GM23248 (cell line): ENCODE data around the gene PPP1R1C.

Source experiments
- EZH2 ChIP-seq: fragments of 200-600 bp; sonication (generic); IDR thresholded peaks from 2 replicates; pipeline ENCODE4 v1.6.1; 2018; ENCODE audit warnings: antibody characterized with exemption, mild to moderate bottlenecking; ENCODE audit not compliant: insufficient read depth, poor library complexity, severe bottlenecking
- EZH2phosphoT487 ChIP-seq: fragments of 200-600 bp; sonication (generic); IDR thresholded peaks from 2 replicates; pipeline ENCODE4 v1.6.1; 2018; ENCODE audit warnings: antibody characterized with exemption, moderate library complexity, mild to moderate bottlenecking, low read depth; ENCODE audit not compliant: insufficient read depth

DNA sequence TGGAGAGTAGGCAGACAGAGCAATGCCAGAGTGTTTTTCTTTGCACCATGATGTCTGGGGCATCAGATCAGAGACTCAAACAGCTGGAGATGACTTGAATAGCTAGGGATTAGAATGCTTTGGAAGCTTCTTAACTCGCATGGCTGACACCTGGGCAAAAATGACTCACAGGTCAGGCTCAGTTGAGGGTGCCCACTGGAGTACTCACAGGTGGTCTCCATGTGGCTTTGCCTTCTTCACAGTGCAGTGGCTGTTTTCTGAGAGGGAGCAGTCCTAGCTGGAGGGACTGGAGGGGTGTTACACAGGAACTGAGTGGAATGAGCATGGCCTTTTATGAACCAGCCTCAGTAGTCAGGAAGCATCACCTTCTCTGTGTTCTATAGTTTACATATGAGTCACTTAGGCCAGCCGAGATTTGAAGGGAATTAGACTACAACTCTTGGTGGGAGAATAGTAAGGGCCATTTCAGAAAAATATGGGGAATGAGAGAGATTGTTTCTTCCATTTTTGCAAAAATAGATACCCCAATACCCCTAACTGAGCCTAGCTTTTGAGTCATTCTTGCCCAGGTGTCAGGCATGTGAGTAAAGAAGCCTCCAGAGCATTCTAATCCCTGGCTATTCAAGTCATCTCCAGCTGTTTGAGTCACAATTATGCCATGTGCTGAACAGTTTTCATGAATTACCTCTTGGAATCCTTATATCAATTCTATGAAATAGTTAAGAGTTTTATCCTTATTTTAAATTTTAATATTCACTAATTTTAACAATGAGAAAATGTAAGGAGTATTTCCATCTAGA, 7.1 kb upstream of the PPP1R1C start:
- TF ChIP-seq EZH2phosphoT487 (no peak), EZH2 (no peak)
